Astrocyte (in vitro differentiated cells and primary cell): Measurements from ENCODE around the gene PFDN6. TPM values are rescaled to one million over a fixed set of nuclear protein-coding genes. Genes with fewer than 3 reads are reported as not detected.
A peak's percentile ranks its signal among the peaks of the same experiment; 100 is the strongest.
"Not testable (repeated sequence)": the region's sequence is repeated elsewhere in the genome, so short reads cannot be mapped to it uniquely, and the experiment has no call there.

Source experiments
- DNase-seq: peaks from one replicate; pipeline ENCODE4 v3.0.0-alpha.2; 2010; ENCODE audit warnings: low read depth
- FAIRE-seq: peaks from 2 replicates; lab custom pipeline; 2011; peaks lifted over from hg19 to GRCh38; lab: Jason Lieb, UNC
- H2AFZ ChIP-seq: 2 replicates; pipeline ENCODE4 v1.6.0; 2012; ENCODE audit warnings: low read depth, low read length, inconsistent platforms
- H3K27ac ChIP-seq: 2 replicates; pipeline ENCODE4 v1.5.1; 2011; ENCODE audit warnings: low read depth, low read length, inconsistent platforms
- H3K27me3 ChIP-seq: 2 replicates; pipeline ENCODE4 v1.6.0; 2011; ENCODE audit warnings: low read length, inconsistent platforms; ENCODE audit not compliant: insufficient read depth
- H3K36me3 ChIP-seq: 2 replicates; pipeline ENCODE4 v1.5.1; 2011; ENCODE audit warnings: low read length, inconsistent platforms; ENCODE audit not compliant: insufficient read depth
- H3K4me1 ChIP-seq: 2 replicates; pipeline ENCODE4 v1.5.1; 2011; ENCODE audit warnings: low read length, inconsistent platforms; ENCODE audit not compliant: insufficient read depth
- H3K4me2 ChIP-seq: 2 replicates; pipeline ENCODE4 v1.6.0; 2012; ENCODE audit warnings: low read length, inconsistent platforms
- H3K4me3 ChIP-seq: 2 replicates; pipeline ENCODE4 v1.5.1; 2011; ENCODE audit warnings: low read depth, mild to moderate bottlenecking, low read length, inconsistent platforms; ENCODE audit not compliant: insufficient read depth
- H3K79me2 ChIP-seq: 2 replicates; pipeline ENCODE4 v1.6.0; 2012; ENCODE audit warnings: mild to moderate bottlenecking, low read length, inconsistent platforms; ENCODE audit not compliant: insufficient read depth
- H3K9ac ChIP-seq: 2 replicates; pipeline ENCODE4 v1.6.0; 2012; ENCODE audit warnings: mild to moderate bottlenecking, low read length, inconsistent platforms
- H3K9me3 ChIP-seq: 2 replicates; pipeline ENCODE4 v1.5.1; 2012; ENCODE audit warnings: low read depth, mild to moderate bottlenecking, low read length, inconsistent platforms; ENCODE audit not compliant: insufficient read depth
- H4K20me1 ChIP-seq: 2 replicates; pipeline ENCODE4 v1.6.0; 2012; ENCODE audit warnings: low read length, inconsistent platforms; ENCODE audit not compliant: insufficient read depth
- H3K27ac Mint-ChIP-seq: one replicate; pipeline ENCODE4 v1.8.0; 2021; ENCODE audit warnings: mild to moderate bottlenecking, mixed read lengths; ENCODE audit not compliant: unreplicated experiment
- H3K27me3 Mint-ChIP-seq: one replicate; pipeline ENCODE4 v1.8.0; 2021; ENCODE audit warnings: low read depth, mixed read lengths; ENCODE audit not compliant: unreplicated experiment
- H3K36me3 Mint-ChIP-seq: one replicate; pipeline ENCODE4 v1.8.0; 2021; ENCODE audit warnings: low read depth, mixed read lengths; ENCODE audit not compliant: unreplicated experiment
- H3K4me1 Mint-ChIP-seq: one replicate; pipeline ENCODE4 v1.8.0; 2021; ENCODE audit warnings: low read depth, mixed read lengths; ENCODE audit not compliant: unreplicated experiment
- H3K4me3 Mint-ChIP-seq: one replicate; pipeline ENCODE4 v1.8.0; 2021; ENCODE audit warnings: mild to moderate bottlenecking, moderate library complexity, mixed read lengths; ENCODE audit not compliant: unreplicated experiment
- H3K9me3 Mint-ChIP-seq: one replicate; pipeline ENCODE4 v1.8.0; 2021; ENCODE audit warnings: mild to moderate bottlenecking, mixed read lengths; ENCODE audit not compliant: unreplicated experiment
- CTCF ChIP-seq: IDR thresholded peaks from 2 replicates; pipeline ENCODE4 v1.5.1; 2011; ENCODE audit warnings: low read depth, mild to moderate bottlenecking, inconsistent platforms, low read length, moderate library complexity; ENCODE audit not compliant: insufficient read depth
- EZH2 ChIP-seq: IDR thresholded peaks from 2 replicates; pipeline ENCODE4 v1.6.1; 2012; ENCODE audit warnings: mild to moderate bottlenecking, low read length, inconsistent platforms; ENCODE audit not compliant: insufficient read depth
- total RNA-seq: library from RNA; stranded (reverse); gene quantifications from 2 replicates; pipeline ENCODE4 v1.2.1, GENCODE V29; 2021

PFDN6 gene
- total RNA-seq, 1 donor from 2014 or later, result 56.7 TPM

- no peak overlapping the region for H2AFZ ChIP-seq
- H3K27me3 Mint-ChIP-seq, result no peaks in the 10 kb centered on the region
- no peaks in the 10 kb centered on the region for H3K9me3 Mint-ChIP-seq
- H3K4me3 ChIP-seq, result no peak overlapping the region
- H3K4me3 Mint-ChIP-seq, result peak overlapping the region; percentile 45
- peaks cover 16% of the 10 kb centered on the region for H3K36me3 Mint-ChIP-seq
- no peak overlapping the region for H3K27ac Mint-ChIP-seq
- H3K9ac ChIP-seq, result no peak overlapping the region
- H4K20me1 ChIP-seq, result peaks cover 58% of the 10 kb centered on the region
- H3K27ac ChIP-seq, result no peak overlapping the region
- DNase-seq (peak; percentile 27), FAIRE-seq (no peak)
- no peak overlapping the region for H3K4me2 ChIP-seq
- no peaks in the 10 kb centered on the region for H3K27me3 ChIP-seq
- peaks cover 25% of the 10 kb centered on the region for H3K4me1 ChIP-seq
- H3K36me3 ChIP-seq, result peaks cover 30% of the 10 kb centered on the region
- H3K79me2 ChIP-seq, result peaks cover 18% of the 10 kb centered on the region
- TF ChIP-seq CTCF (peak; percentile 66), EZH2 (no peak)
- H3K9me3 ChIP-seq, result no peaks in the 10 kb centered on the region
- peaks cover 14% of the 10 kb centered on the region for H3K4me1 Mint-ChIP-seq
Observed at GRCh38 chr6:33279971-33280511, 9.4 kb upstream of the PFDN6 start.

- Histone ChIP-seq H2AFZ (no peak overlapping the region), H3K79me2 (peaks cover 16% of the 10 kb centered on the region), H3K4me1 (peaks cover 20% of the 10 kb centered on the region), H3K4me3 (no peak overlapping the region), H3K4me2 (no peak overlapping the region), H3K36me3 (peaks cover 26% of the 10 kb centered on the region), H3K27ac (no peak overlapping the region), H4K20me1 (peaks cover 53% of the 10 kb centered on the region), H3K9ac (no peak overlapping the region), H3K27me3 (no peaks in the 10 kb centered on the region), H3K9me3 (no peaks in the 10 kb centered on the region)
- Mint-ChIP-seq H3K36me3 (peaks cover 16% of the 10 kb centered on the region), H3K27me3 (no peaks in the 10 kb centered on the region), H3K4me1 (peaks cover 9% of the 10 kb centered on the region), H3K9me3 (no peaks in the 10 kb centered on the region), H3K27ac (no peak overlapping the region), H3K4me3 (peak overlapping the region; percentile 45)
- no peak for TF ChIP-seq EZH2
- no peak for TF ChIP-seq CTCF
- no peak for FAIRE-seq
- no peak for DNase-seq
Observed at GRCh38 chr6:33280539-33280938, 8.9 kb upstream of the PFDN6 start.

- not testable (repeated sequence) for DNase-seq, H3K9me3 Mint-ChIP-seq, H3K27me3 ChIP-seq, FAIRE-seq, H3K9me3 ChIP-seq, H3K4me3 ChIP-seq, H3K9ac ChIP-seq, H2AFZ ChIP-seq, H3K27ac Mint-ChIP-seq, H3K27ac ChIP-seq, H3K4me3 Mint-ChIP-seq, H3K4me2 ChIP-seq, H3K4me1 ChIP-seq, H3K27me3 Mint-ChIP-seq
- Mint-ChIP-seq H3K36me3 (peaks cover 17% of the 10 kb centered on the region), H3K4me1 (peaks cover 11% of the 10 kb centered on the region)
- H3K79me2 ChIP-seq, result peaks cover 46% of the 10 kb centered on the region
- H3K36me3 ChIP-seq, result peaks cover 26% of the 10 kb centered on the region
- peaks cover 29% of the 10 kb centered on the region for H4K20me1 ChIP-seq
Observed at GRCh38 chr6:33285214-33285613, 4.2 kb upstream of the PFDN6 start.
